Mucosa of stomach (tissue), 1 donor: ENCODE data around the gene DDIAS.

Source experiments
- H3K27me3 ChIP-seq: one replicate; pipeline ENCODE4 v1.7.0; 2013; ENCODE audit warnings: mild to moderate bottlenecking, low read length; ENCODE audit not compliant: control insufficient read depth, insufficient read depth
- H3K36me3 ChIP-seq: one replicate; pipeline ENCODE4 v1.7.0; 2013; ENCODE audit warnings: low read length; ENCODE audit not compliant: control insufficient read depth, insufficient read depth
- H3K4me1 ChIP-seq: one replicate; pipeline ENCODE4 v1.7.0; 2013; ENCODE audit warnings: mild to moderate bottlenecking, low read length; ENCODE audit not compliant: control insufficient read depth, insufficient read depth
- H3K4me3 ChIP-seq: one replicate; pipeline ENCODE4 v1.7.0; 2013; ENCODE audit warnings: low read length
- H3K9ac ChIP-seq: one replicate; pipeline ENCODE4 v1.7.0; 2013; ENCODE audit warnings: mild to moderate bottlenecking, low read length, moderate library complexity
- H3K9me3 ChIP-seq: one replicate; pipeline ENCODE4 v1.7.0; 2013; ENCODE audit warnings: mild to moderate bottlenecking, low read length, moderate library complexity; ENCODE audit not compliant: control insufficient read depth
- donor health status: Pancreatic carcinoma.

The DDIAS gene

DNA sequence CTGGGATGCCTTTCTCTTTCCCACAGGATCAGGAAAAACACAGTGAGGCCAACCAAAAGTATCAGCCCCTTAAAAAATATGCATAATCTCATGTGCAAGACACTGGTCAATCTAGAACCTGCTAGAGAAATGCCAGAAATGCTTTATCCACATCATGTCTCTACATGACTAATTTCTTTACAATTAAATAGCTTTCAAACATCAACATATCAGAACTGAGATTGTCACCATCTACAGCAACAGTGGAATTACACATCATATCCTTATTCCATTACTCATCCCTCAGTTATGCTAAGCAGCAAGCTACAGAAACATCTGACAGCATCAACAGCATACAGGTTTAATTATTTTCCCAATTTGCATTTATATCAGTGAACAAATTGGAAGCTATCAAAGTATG is 78.8 kb downstream of the DDIAS start:
- Histone ChIP-seq H3K4me3 (no peak overlapping the region), H3K9me3 (no peaks in the 10 kb centered on the region), H3K27me3 (no peaks in the 10 kb centered on the region), H3K36me3 (no peaks in the 10 kb centered on the region), H3K4me1 (no peaks in the 10 kb centered on the region), H3K9ac (no peak overlapping the region)

DNA sequence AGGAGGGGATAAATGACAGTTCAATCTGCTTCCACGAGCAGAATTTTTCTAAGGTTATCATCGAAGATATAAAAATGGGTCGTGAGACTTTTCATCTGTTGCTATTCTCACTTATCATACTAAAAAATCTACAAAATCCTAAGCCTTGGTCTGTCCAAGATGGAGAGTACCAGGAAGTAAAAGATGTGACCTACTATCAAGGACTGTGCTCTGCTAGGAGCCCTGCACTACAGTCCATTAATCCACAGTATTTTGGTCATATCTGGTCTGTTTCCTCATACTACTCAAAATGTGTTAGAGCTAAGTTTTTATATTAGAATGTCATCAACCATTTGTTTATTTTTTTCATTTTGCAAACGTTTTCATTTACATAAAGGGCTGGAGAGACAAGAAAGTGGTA is 79.4 kb downstream of the DDIAS start:
- no peaks in the 10 kb centered on the region for H3K4me1 ChIP-seq
- no peaks in the 10 kb centered on the region for H3K27me3 ChIP-seq
- no peaks in the 10 kb centered on the region for H3K9me3 ChIP-seq
- H3K4me3 ChIP-seq = no peak overlapping the region
- H3K36me3 ChIP-seq = no peaks in the 10 kb centered on the region
- no peak overlapping the region for H3K9ac ChIP-seq

DNA sequence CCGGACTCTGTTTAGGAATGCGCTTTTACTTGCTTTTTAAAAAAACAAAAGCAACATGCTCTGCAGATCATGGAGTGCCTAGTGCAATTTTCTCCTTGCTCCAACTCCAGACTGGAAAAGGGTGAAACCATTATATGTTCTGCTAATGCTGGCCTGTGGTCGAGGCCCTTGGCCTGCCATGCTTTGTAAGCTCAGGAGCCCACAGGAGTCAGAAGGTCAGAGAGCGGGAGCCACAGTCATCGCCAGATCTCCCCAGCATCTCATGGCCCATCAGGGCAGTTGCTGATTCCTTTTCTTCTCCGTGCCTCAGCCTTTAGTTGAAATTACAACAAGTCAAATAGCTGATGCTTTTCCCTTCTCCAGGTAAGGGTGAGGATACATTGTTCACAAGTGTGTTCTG is 80.3 kb downstream of the DDIAS start:
- H3K4me3 ChIP-seq = no peak overlapping the region
- H3K27me3 ChIP-seq = no peaks in the 10 kb centered on the region
- H3K4me1 ChIP-seq = no peaks in the 10 kb centered on the region
- no peaks in the 10 kb centered on the region for H3K36me3 ChIP-seq
- no peaks in the 10 kb centered on the region for H3K9me3 ChIP-seq
- no peak overlapping the region for H3K9ac ChIP-seq
